GM19467 (cell line): ENCODE data around the gene SCN8A.
"Not testable (repeated sequence)": the region's sequence is repeated elsewhere in the genome, so short reads cannot be mapped to it uniquely, and the experiment has no call there.

Source experiments
- ATAC-seq: cut with Tn5 transposase; IDR thresholded peaks from one replicate; pipeline ENCODE4 v1.9.1; 2021; ENCODE audit warnings: mild to moderate bottlenecking, moderate library complexity; ENCODE audit not compliant: unreplicated experiment

Gene SCN8A

DNA sequence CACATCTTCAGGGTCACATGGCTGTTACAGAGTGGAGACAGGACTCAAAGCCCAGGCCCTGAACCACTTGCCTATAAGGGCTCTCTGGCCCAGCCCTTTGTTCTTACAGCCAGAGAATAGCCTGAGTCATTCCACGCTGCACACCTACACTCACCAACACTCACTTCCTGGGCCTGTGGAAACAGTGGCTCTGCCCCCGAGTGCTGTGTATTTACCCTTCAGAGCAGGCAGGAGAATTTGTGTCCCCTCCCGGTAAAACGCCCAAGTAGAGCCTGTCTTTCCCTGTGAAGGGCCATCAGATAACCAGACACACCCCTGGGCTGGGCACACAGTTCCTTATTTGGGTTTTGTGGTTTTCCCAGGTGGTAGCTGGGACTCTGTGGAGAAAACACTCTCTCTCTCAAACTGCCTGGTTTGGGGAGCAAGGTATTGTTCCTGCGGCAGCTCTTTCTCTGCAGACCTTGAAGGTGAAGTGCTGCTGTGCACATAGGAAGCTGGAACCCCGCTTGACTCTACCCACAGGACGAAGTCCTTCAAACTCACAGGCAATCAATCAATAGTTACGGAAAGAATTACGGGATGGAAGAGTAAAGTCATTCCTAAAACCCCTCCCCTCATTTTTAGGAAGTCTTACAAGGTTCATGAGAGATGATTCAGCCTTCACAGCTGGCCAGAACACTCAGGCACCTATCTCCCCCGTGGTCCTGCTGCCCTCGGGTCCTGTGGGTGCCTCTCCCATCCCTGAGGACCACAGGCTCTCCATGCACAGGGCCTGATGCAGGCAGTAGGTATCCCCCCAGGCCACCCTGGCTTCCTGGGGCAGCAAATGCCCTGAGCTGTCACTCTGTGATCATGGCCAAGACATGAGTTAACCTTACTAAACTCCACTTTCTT is 237.1 kb downstream of the SCN8A start:
- no peak for ATAC-seq

GRCh38 chr12:51829011-51829481 is 238.0 kb downstream of the SCN8A start:
- no peak for ATAC-seq

- ATAC-seq, result no peak
Observed at GRCh38 chr12:51829641-51830040, 238.6 kb downstream of the SCN8A start.

DNA sequence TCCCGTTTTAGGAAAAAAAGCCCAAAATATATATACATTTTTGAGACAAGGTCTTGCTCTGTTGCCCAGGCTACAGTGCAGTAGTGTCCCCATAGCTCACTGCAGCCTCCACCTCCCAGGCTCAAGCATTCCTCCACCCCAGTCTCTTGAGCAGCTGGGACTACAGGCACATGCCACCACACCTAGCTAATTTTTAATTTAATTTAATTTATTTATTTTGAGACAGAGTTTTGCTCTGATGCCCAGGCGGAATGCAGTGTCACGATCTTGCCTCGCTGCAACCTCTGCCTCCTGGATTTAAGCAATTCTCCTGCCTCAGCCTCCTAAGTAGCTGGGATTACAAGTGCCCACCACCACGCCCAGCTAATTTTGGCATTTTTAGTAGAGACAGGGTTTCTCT is 240.8 kb downstream of the SCN8A start:
- ATAC-seq, result not testable (repeated sequence)

GRCh38 chr12:51832354-51833107 is 241.5 kb downstream of the SCN8A start:
- ATAC-seq, result no peak

DNA sequence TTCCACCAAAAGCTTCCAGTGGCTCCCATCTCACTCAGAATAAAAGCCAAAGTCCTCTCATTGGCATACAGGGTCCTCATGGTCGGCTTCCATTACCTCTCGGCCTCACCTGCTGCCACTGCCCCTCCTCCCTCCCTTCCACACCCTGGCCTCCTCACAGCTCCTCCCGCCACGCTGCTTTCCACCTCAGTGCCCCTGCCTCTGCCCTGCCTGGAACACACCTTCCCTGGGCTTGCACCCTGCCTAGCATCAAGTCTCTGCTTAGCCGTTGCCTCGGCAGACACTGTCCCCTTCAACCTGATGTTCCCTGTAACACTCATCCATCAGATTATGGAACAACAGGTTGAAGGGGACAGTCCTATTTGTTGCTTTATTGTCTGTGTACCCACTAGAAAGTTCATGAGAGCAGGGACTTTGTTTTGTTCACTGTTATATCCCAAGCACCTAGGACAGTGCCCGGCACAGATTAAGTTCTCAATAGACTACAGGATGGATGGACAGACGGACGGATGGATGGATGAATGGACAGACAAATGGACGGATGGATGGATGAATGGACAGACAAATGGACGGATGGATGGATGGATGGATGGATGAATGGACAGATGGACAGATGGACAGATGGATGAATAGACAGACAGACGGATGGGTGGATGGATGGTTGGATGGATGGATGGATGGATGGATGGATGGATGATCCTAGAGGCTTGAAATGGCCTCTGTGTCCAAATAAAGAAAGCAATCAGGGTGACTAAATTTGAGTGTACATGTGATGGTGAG is 242.6 kb downstream of the SCN8A start:
- ATAC-seq, result no peak

GRCh38 chr12:51834411-51834810 is 243.4 kb downstream of the SCN8A start:
- ATAC-seq, result no peak

- no peak for ATAC-seq
Observed at GRCh38 chr12:51836041-51836826, 245.2 kb downstream of the SCN8A start.

GRCh38 chr12:51836827-51837173 is 245.8 kb downstream of the SCN8A start:
- no peak for ATAC-seq

- no peak for ATAC-seq
Observed at GRCh38 chr12:51837286-51837685, 246.3 kb downstream of the SCN8A start.

DNA sequence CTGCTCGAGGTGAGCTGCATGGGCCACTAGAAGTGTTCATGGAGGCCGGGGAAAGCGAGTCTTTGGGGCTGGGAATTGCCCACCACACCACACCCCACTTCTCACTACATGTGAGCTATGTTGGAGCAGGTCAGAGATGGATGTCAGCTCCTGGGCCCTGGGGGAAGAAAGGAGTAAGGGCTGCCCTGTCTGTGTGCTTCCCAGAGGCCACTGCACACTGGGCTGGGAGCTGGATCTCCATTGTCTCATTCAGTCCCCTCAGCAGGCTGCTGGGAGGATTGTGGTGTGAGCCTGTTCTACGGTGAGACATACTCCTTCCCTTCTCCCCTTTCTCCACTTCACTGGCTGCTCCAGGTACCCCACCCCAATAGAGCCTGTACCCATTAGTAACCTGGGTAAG is 247.0 kb downstream of the SCN8A start:
- no peak for ATAC-seq

DNA sequence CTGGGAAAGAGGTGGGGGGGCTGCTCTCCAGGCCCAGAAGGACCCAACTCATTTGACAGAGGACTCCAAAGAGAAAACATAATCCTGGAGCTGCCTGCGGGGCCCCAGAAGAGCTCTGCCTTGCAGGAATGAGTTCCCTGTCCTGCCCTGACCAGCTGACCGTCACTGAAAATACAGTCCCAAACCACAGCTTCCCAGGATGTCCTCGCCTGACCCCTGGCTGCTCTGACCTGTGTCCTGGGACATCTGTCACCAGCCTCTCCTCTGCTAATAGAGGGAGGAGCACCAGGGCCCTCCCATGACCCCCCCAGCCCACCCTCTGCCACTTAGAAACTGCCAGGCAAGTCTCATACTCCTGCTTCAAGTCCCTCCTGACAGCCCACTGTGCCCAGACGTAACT is 247.7 kb downstream of the SCN8A start:
- ATAC-seq, result no peak

DNA sequence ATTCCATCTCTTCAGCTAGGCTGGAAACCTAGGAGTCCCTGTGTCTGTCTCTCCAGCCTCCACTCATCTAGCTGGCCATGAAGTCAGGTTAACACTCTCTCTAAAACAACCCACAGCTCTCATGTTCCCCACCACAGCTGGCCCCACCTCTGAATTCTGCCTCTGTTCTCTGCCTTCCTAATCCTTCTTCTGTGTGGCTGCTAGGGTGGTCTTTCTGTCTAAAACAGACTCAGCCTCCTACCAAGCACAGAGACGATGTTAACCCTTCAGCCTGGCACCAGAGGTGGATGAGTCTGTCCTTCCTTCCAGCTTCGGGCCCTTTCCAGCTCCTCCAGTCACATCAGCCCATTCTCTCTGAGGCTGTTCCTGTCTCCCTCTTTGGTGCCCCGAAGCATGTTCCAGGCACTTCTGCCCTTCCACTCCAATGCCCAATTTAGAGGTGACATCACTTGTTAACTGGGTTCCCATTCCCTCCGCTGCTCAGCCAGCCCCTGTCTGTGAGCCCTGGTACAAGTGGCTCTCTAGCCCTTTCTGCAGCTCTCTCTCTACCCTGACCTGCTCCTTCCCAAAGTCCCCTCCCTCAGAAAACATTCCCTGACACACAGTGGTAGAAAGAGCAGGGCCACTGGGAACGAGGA is 248.4 kb downstream of the SCN8A start:
- ATAC-seq, result no peak

GRCh38 chr12:51840966-51841365 is 249.9 kb downstream of the SCN8A start:
- no peak for ATAC-seq

DNA sequence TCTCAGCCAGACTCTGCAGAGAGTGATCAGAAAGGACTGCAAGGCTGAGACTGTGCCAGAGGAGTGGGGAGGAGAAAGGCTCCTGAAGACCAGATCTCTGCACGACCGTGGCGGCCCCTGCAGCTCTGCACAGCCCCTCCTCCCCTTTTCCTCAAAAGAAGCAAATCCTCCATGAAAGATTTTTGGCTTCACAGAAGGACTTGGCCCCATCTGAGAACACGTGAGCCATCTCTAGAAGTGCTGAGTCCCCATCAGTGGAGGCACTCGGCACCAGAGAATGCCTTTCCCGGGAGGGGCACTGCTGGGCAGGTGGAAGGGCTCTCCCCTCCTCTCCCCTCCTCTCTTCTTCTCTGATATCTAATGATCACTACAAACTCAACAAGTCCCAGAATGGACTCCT is 250.7 kb downstream of the SCN8A start:
- no peak for ATAC-seq

DNA sequence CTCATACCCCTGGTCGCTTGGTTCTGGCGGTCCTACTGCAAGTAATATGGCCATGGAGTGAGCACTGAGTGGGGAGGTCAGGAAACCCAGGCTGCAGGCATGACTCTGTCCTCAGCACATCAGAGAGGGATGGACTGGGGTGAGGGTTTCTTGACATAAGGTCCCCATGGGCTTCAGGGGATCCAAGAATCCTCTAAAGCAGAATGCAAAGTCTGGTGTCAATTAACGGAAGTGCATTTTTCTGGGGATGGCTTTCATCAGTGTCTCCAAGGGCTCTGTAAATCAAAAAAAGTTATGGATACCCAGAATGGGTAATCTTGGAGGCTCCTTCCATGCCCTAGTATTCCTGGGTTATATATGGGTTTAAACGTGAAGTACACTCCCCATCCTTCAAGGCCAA is 253.8 kb downstream of the SCN8A start:
- no peak for ATAC-seq

DNA sequence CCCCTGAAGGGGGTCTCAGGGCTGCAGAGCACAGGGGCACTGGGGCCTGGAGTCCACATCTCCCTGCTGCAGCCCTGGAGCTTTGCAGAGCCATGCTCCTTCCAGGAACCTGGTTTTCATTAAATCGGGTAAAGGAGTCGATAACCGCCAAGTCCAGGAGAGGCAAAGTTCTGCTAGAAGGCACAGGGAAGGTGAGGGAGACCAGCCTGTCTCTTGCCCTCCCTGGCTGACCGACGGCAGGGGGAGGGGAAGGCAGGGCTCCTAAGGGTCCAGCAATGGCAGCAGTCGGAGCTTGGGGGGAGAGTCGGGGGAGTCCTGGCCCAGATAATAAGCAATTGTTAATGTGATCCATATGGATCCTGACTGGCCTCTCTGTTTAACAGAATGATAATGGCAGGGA is 254.4 kb downstream of the SCN8A start:
- ATAC-seq, result no peak

DNA sequence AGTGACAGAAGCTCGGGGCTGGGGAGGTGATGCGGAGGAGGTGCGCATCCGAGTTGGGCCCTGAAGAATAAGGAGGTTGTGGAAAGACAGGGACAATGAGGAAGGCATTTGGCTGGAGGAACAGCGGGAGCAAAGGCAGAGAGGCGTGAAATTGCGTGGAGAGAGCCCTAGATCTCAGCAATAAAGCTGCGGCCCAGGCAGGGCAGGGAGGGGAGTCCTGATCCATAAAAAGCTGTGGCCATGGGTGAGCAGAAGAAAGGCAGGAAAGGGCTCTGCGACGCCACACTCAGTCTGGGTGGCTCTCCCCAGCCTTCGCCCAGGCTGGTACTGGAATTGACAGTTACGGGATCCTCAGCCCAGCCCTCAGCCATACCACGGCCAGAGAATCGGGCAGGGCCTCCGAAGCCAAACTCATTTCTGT is 255.2 kb downstream of the SCN8A start:
- no peak for ATAC-seq

DNA sequence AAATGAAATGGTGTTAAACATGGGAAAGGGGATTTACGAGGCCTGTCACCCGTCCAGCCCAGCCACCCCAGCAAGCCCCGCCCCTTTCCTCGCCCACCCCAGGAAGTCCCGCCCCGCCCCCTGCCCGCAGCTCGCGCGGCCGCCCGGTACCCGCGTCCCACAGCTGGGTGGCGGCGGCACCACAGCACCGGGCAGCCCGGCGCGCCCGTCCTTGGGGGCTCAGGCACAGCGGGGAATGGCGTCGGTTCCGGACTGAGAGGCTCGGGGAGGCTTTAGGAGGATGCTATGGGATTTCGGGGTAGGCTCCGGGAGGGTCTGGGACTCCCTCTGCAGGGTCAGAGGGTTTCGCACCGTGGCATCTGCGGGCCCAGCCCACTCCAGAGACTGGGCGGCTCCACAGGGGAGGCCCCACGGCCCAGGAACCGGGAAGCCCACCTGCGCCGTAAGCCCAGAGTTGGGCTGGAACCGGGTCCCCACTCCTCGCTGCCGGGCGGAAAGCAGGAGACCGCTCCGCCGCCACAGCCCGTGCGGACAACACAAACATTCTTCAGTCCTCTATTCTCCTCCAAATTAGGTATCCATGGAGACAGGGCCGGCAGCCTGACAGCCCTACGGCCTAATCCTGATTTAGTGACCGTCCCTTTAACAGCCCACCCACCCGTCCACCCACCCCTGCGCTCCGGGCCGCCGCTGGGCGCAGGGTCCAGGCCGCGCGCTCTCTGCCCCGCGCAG is 256.0 kb downstream of the SCN8A start:
- no peak for ATAC-seq
